ENCODE data around the gene TNS3. TPM values are rescaled to one million over a fixed set of nuclear protein-coding genes. Genes with fewer than 3 reads are reported as not detected.

Gene TNS3
- total RNA-seq, 1 experiment from 2014 or later, result 533 TPM

- no peak for ATAC-seq
- POLR2A ChIA-PET, result no interaction called here
These were observed 120.8 kb downstream of the TNS3 start for GRCh38 chr7:47461161-47461560.

DNA sequence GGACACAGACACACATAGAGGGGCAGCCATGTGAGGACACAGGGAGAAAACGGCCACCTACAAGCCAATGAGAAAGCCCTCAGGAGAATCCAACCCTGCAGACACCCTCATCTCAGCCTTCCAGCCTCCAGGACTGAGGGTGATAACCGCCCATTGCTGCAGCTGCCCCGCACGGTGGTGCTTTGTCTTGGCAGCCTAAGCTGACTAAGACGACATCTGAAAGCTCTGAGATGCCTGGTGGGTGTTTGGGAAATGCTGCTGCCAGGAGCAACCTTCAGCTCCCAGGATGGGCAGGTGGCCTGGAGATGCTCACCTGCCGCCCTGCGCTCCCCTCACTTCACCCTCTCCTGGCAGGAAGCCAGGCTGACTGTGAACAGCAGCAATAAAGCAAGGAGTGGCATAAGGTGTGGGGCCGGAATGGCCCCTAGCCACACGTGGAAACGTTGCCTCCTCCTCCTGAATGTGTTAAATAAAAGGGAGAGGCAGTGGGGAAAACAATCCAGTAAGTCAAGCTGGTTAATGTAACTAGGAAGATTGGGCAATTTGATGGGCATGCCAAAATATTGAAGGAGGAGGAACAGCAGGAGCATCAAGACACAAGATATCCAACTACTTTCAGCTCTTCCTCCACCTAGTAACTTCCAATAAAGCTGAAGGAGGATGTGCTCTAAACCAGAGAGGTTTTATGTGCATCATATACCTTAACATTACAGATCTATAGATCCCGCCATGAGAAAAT lies 121.5 kb downstream of the TNS3 start:
- in situ Hi-C loops (cut with HindIII; ENCODE audit: low pct_unique_long_range_greater_than_20kb, low sequenced_read_pairs), result no loop called here
- DNase-seq (ENCODE audit: low read depth, low spot score) (no peak), ATAC-seq (no peak)
- Histone ChIP-seq H3K4me1 (ENCODE audit: control insufficient read depth, insufficient read depth, low read length) (peaks cover 87% of the 10 kb centered on the region), H3K4me3 (ENCODE audit: low read depth in 2 of 2, low read length in 2 of 2) (no peak overlapping the region), H3K27ac (ENCODE audit: low read length) (peak overlapping the region; percentile 0; the same call in 1 of the 2 replicates), H3K36me3 (ENCODE audit: control insufficient read depth, insufficient read depth, low read length) (peaks cover 21% of the 10 kb centered on the region), H3K9me3 (ENCODE audit: control insufficient read depth, insufficient read depth, low read depth, low read length) (no peaks in the 10 kb centered on the region), H3K27me3 (ENCODE audit: control insufficient read depth, insufficient read depth, low read length) (no peaks in the 10 kb centered on the region)
- CTCF ChIA-PET, result no interaction called here
- BruUV-seq (replicated peaks), result no TSS peak
- TF ChIP-seq, protein P1, sequence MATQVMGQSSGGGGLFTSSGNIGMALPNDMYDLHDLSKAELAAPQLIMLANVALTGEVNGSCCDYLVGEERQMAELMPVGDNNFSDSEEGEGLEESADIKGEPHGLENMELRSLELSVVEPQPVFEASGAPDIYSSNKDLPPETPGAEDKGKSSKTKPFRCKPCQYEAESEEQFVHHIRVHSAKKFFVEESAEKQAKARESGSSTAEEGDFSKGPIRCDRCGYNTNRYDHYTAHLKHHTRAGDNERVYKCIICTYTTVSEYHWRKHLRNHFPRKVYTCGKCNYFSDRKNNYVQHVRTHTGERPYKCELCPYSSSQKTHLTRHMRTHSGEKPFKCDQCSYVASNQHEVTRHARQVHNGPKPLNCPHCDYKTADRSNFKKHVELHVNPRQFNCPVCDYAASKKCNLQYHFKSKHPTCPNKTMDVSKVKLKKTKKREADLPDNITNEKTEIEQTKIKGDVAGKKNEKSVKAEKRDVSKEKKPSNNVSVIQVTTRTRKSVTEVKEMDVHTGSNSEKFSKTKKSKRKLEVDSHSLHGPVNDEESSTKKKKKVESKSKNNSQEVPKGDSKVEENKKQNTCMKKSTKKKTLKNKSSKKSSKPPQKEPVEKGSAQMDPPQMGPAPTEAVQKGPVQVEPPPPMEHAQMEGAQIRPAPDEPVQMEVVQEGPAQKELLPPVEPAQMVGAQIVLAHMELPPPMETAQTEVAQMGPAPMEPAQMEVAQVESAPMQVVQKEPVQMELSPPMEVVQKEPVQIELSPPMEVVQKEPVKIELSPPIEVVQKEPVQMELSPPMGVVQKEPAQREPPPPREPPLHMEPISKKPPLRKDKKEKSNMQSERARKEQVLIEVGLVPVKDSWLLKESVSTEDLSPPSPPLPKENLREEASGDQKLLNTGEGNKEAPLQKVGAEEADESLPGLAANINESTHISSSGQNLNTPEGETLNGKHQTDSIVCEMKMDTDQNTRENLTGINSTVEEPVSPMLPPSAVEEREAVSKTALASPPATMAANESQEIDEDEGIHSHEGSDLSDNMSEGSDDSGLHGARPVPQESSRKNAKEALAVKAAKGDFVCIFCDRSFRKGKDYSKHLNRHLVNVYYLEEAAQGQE (IDR thresholded peaks at IDR 0.05; ENCODE audit: insufficient read depth in 1 of 2, low read depth in 2 of 2, low read length in 1 of 2), result no peak
- TF ChIP-seq, protein P2, sequence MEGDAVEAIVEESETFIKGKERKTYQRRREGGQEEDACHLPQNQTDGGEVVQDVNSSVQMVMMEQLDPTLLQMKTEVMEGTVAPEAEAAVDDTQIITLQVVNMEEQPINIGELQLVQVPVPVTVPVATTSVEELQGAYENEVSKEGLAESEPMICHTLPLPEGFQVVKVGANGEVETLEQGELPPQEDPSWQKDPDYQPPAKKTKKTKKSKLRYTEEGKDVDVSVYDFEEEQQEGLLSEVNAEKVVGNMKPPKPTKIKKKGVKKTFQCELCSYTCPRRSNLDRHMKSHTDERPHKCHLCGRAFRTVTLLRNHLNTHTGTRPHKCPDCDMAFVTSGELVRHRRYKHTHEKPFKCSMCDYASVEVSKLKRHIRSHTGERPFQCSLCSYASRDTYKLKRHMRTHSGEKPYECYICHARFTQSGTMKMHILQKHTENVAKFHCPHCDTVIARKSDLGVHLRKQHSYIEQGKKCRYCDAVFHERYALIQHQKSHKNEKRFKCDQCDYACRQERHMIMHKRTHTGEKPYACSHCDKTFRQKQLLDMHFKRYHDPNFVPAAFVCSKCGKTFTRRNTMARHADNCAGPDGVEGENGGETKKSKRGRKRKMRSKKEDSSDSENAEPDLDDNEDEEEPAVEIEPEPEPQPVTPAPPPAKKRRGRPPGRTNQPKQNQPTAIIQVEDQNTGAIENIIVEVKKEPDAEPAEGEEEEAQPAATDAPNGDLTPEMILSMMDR (IDR thresholded peaks at IDR 0.05), result no peak
- no peak for TF ChIP-seq POLR2AphosphoS5 (IDR thresholded peaks at IDR 0.05; ENCODE audit: low read depth, low read length)
- TF ChIP-seq TCF7L2 (IDR thresholded peaks at IDR 0.05; ENCODE audit: low read depth, low read length), result no peak
- TF ChIP-seq SIN3A (IDR thresholded peaks at IDR 0.05; ENCODE audit: borderline replicate concordance, insufficient read depth, low read depth, low read length), result no peak
- intact Hi-C loops (cut with micrococcal nuclease; ENCODE audit: unreplicated experiment), result no loop called here
- POLR2A ChIA-PET, result no interaction called here

More at GRCh38 chr7:47461161-47461560, 120.8 kb downstream of the TNS3 start:
- no peaks in the 10 kb centered on the region for H3K27me3 ChIP-seq (ENCODE audit: control insufficient read depth, insufficient read depth, low read length)
- CTCF ChIA-PET, result no interaction called here
- in situ Hi-C loops (cut with HindIII; ENCODE audit: low pct_unique_long_range_greater_than_20kb, low sequenced_read_pairs), result no loop called here
- intact Hi-C loops (cut with micrococcal nuclease; ENCODE audit: unreplicated experiment), result no loop called here
- no peak overlapping the region for H3K4me3 ChIP-seq (ENCODE audit: low read depth in 2 of 2, low read length in 2 of 2)
- no peak overlapping the region; the same call in 1 of the 2 replicates for H3K27ac ChIP-seq (ENCODE audit: low read length)
- no peak for TF ChIP-seq SIN3A (IDR thresholded peaks at IDR 0.05; ENCODE audit: borderline replicate concordance, insufficient read depth, low read depth, low read length)
- TF ChIP-seq POLR2AphosphoS5 (IDR thresholded peaks at IDR 0.05; ENCODE audit: low read depth, low read length), result no peak
- TF ChIP-seq, protein P1 (IDR thresholded peaks at IDR 0.05; ENCODE audit: insufficient read depth in 1 of 2, low read depth in 2 of 2, low read length in 1 of 2), result no peak
- TF ChIP-seq TCF7L2 (IDR thresholded peaks at IDR 0.05; ENCODE audit: low read depth, low read length), result no peak
- TF ChIP-seq, protein P2 (IDR thresholded peaks at IDR 0.05), result no peak
- peaks cover 21% of the 10 kb centered on the region for H3K36me3 ChIP-seq (ENCODE audit: control insufficient read depth, insufficient read depth, low read length)
- BruUV-seq (replicated peaks), result no TSS peak
- no peaks in the 10 kb centered on the region for H3K9me3 ChIP-seq (ENCODE audit: control insufficient read depth, insufficient read depth, low read depth, low read length)
- DNase-seq (ENCODE audit: low read depth, low spot score), result no peak
- H3K4me1 ChIP-seq (ENCODE audit: control insufficient read depth, insufficient read depth, low read length), result peaks cover 82% of the 10 kb centered on the region
